Endodermal cell (in vitro differentiated cells): ENCODE results near the gene RNF149. TPM values are rescaled to one million over a fixed set of nuclear protein-coding genes. Genes with fewer than 3 reads are reported as not detected.

ENCODE experiments used
- DNase-seq: peaks from one replicate; pipeline ENCODE4 v3.0.0-alpha.2; 2017
- H3K27ac ChIP-seq: 2 replicates; pipeline ENCODE4 v1.5.1; 2013; ENCODE audit warnings: mild to moderate bottlenecking, low read depth, low read length, moderate library complexity
- H3K27me3 ChIP-seq: 2 replicates; pipeline ENCODE4 v1.6.1; 2013; ENCODE audit warnings: mild to moderate bottlenecking, low read length, moderate library complexity; ENCODE audit not compliant: insufficient read depth, control insufficient read depth, poor library complexity, severe bottlenecking
- H3K36me3 ChIP-seq: 2 replicates; pipeline ENCODE4 v1.7.0; 2013; ENCODE audit warnings: mild to moderate bottlenecking, low read length, moderate library complexity; ENCODE audit not compliant: control insufficient read depth, insufficient read depth
- H3K4me1 ChIP-seq: one replicate; pipeline ENCODE4 v1.7.0; 2013; ENCODE audit warnings: low read length; ENCODE audit not compliant: control insufficient read depth, insufficient read depth
- H3K4me3 ChIP-seq: 2 replicates; pipeline ENCODE4 v1.5.1; 2013; ENCODE audit warnings: mild to moderate bottlenecking, low read length, moderate library complexity
- H3K9ac ChIP-seq: 2 replicates; pipeline ENCODE4 v1.6.1; 2013; ENCODE audit warnings: mild to moderate bottlenecking, low read length, moderate library complexity; ENCODE audit not compliant: poor library complexity, severe bottlenecking; ENCODE audit errors: extremely low read depth
- H3K9me3 ChIP-seq: 2 replicates; pipeline ENCODE4 v1.6.1; 2013; ENCODE audit warnings: mild to moderate bottlenecking, low read length, moderate library complexity; ENCODE audit not compliant: control insufficient read depth
- H3K27ac Mint-ChIP-seq: 2 replicates; pipeline ENCODE4 v1.8.0; 2020; ENCODE audit warnings: mixed read lengths
- H3K27me3 Mint-ChIP-seq: 2 replicates; pipeline ENCODE4 v1.8.0; 2021; ENCODE audit warnings: mild to moderate bottlenecking, mixed read lengths; ENCODE audit not compliant: insufficient read depth
- H3K36me3 Mint-ChIP-seq: 2 replicates; pipeline ENCODE4 v1.8.0; 2020; ENCODE audit warnings: low read depth, mixed read lengths
- H3K4me1 Mint-ChIP-seq: 2 replicates; pipeline ENCODE4 v1.8.0; 2020; ENCODE audit warnings: mixed read lengths
- H3K4me3 Mint-ChIP-seq: 2 replicates; pipeline ENCODE4 v1.8.0; 2020; ENCODE audit warnings: mild to moderate bottlenecking, moderate library complexity, mixed read lengths
- H3K9me3 Mint-ChIP-seq: 2 replicates; pipeline ENCODE4 v1.8.0; 2020; ENCODE audit warnings: mild to moderate bottlenecking, mixed read lengths
- WGBS, 2 experiments: methylation state at CpG; one replicate each; pipeline versions ENCODE4 v1.1.5 to v1.1.7; 2013; ENCODE audit warnings: missing lambda C conversion rate in 2 of 2, mixed read lengths in 1 of 2; ENCODE audit not compliant: insufficient coverage in 1 of 2, insufficient read length in 1 of 2; 5-methylcytosine and 5-hydroxymethylcytosine counted together
- total RNA-seq, 2 donors: library from RNA; stranded (reverse); fragmentation: NEBNext Ultra II Directional in 1 of 2; extraction: Animal tissue kit (Norgen Biotek cat#: 25700) in 1 of 2; gene quantifications; 2 replicates in 1 of 2; 3 replicates in 1 of 2; pipeline ENCODE4 v1.2.1, GENCODE V29; 2021
- TF ChIP-seq, protein P1 (sequence below): fragments of 200-600 bp; sonication (generic); conservative IDR thresholded peaks from 2 replicates; pipeline ENCODE4 v1.5.0; 2021; ENCODE audit warnings: antibody characterized with exemption, mild to moderate bottlenecking

The RNF149 gene
- total RNA-seq, 2 donors from 2014 or later, result 26.4 to 36.3 TPM

DNA sequence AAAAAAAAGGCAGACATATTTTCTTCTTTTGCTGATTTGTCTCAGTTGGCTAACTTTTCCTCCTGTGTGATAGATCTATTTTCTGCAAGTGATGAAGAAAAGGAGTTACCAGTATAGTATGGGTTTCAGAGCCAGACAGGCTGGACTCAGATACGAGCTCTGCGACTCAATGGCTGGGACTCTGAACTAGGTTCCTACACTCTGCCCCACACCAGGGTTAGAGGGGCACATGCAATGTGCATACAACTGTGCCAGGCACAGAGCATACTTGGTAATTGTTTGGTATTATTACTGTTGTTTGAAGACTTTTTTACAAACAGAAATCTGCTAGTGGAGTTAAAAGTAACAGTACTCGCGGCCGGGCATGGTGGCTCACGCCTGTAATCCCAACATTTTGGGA is 21.8 kb downstream of the RNF149 start:
- Histone ChIP-seq H3K27ac (no peak overlapping the region), H3K9me3 (no peaks in the 10 kb centered on the region), H3K4me3 (no peak overlapping the region), H3K4me1 (no peaks in the 10 kb centered on the region), H3K36me3 (peaks cover 66% of the 10 kb centered on the region), H3K9ac (no peak overlapping the region), H3K27me3 (no peaks in the 10 kb centered on the region)
- Mint-ChIP-seq H3K9me3 (no peaks in the 10 kb centered on the region), H3K27ac (no peak overlapping the region), H3K27me3 (no peaks in the 10 kb centered on the region), H3K4me3 (no peak overlapping the region), H3K36me3 (peaks cover 43% of the 10 kb centered on the region), H3K4me1 (no peaks in the 10 kb centered on the region)
- no peak for DNase-seq
- WGBS, 2 experiments, result 95 to 97% methylated on average over 4 to 6 of the region's 6 CpGs
- TF ChIP-seq, protein P1, sequence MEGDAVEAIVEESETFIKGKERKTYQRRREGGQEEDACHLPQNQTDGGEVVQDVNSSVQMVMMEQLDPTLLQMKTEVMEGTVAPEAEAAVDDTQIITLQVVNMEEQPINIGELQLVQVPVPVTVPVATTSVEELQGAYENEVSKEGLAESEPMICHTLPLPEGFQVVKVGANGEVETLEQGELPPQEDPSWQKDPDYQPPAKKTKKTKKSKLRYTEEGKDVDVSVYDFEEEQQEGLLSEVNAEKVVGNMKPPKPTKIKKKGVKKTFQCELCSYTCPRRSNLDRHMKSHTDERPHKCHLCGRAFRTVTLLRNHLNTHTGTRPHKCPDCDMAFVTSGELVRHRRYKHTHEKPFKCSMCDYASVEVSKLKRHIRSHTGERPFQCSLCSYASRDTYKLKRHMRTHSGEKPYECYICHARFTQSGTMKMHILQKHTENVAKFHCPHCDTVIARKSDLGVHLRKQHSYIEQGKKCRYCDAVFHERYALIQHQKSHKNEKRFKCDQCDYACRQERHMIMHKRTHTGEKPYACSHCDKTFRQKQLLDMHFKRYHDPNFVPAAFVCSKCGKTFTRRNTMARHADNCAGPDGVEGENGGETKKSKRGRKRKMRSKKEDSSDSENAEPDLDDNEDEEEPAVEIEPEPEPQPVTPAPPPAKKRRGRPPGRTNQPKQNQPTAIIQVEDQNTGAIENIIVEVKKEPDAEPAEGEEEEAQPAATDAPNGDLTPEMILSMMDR, result no peak

DNA sequence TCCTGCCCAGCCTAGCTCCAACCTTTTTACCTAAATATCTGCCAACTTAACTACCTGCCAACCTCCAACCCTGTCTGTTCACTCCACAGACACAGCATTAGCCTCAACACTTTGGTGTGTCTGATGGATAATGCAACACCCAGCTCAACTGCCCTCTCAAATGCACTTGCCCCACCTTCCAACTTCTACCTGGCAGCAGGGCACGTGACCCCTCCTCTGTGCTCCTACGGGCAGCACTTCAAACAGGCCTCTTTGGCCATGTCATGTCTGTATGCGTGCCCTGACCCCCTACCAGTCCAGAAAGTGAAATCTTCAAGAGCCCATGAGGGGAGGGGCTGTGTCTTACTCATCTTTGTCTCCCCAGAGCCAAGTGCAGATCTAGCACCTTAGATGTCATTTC is 25.5 kb downstream of the RNF149 start:
- peaks cover 64% of the 10 kb centered on the region for H3K36me3 Mint-ChIP-seq
- no peak overlapping the region for H3K27ac Mint-ChIP-seq
- no peaks in the 10 kb centered on the region for H3K4me1 Mint-ChIP-seq
- no peak overlapping the region for H3K9ac ChIP-seq
- no peaks in the 10 kb centered on the region for H3K9me3 Mint-ChIP-seq
- TF ChIP-seq, protein P1, result no peak
- H3K27me3 Mint-ChIP-seq, result no peaks in the 10 kb centered on the region
- no peaks in the 10 kb centered on the region for H3K27me3 ChIP-seq
- no peak for DNase-seq
- H3K27ac ChIP-seq, result no peak overlapping the region
- no peaks in the 10 kb centered on the region for H3K9me3 ChIP-seq
- H3K36me3 ChIP-seq, result peaks cover 82% of the 10 kb centered on the region
- no peak overlapping the region for H3K4me3 Mint-ChIP-seq
- WGBS, 2 experiments, result 94 to 100% methylated on average over 1 to 3 of the region's 3 CpGs
- H3K4me1 ChIP-seq, result no peaks in the 10 kb centered on the region
- no peak overlapping the region for H3K4me3 ChIP-seq

DNA sequence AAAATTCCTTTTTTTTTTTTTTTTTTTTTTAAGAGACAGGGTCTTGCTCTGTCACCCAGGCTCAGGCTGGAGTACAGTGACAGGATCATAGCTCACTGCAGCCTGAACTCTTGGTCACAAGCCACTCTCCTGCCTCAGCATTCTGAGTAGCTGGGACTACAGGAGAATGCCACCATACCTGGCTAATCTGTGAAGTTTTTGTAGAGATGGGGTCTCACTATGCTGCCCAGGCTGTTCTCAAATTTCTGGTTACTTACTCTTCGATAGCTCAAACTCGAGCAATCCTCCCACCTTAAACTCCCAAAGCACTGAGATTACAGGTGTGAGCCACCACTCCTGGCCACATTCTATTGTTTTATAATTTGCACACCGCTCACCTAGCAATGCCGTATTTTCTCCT is 27.0 kb downstream of the RNF149 start:
- Histone ChIP-seq H3K4me1 (no peaks in the 10 kb centered on the region), H3K4me3 (no peak overlapping the region), H3K27me3 (no peaks in the 10 kb centered on the region), H3K27ac (no peak overlapping the region), H3K9ac (no peak overlapping the region), H3K9me3 (no peaks in the 10 kb centered on the region), H3K36me3 (peaks cover 83% of the 10 kb centered on the region)
- WGBS, 2 experiments, result 89 to 96% methylated on average over 4 of the region's 4 CpGs
- TF ChIP-seq, protein P1, result no peak
- Mint-ChIP-seq H3K4me1 (no peaks in the 10 kb centered on the region), H3K36me3 (peaks cover 58% of the 10 kb centered on the region), H3K27ac (no peak overlapping the region), H3K9me3 (no peaks in the 10 kb centered on the region), H3K4me3 (no peak overlapping the region), H3K27me3 (no peaks in the 10 kb centered on the region)
- no peak for DNase-seq
